Measurements from ENCODE around the gene CDC42BPG.
A peak's percentile ranks its signal among the peaks of the same experiment; 100 is the strongest.
"Not testable (repeated sequence)": the region's sequence is repeated elsewhere in the genome, so short reads cannot be mapped to it uniquely, and the experiment has no call there.

The CDC42BPG gene

GRCh38 chr11:64834723-64835615 lies 9.5 kb downstream of the CDC42BPG start:
- peak; percentile 58 for DNase-seq (ENCODE audit: low spot score)

GRCh38 chr11:64834031-64834722 lies 10.3 kb downstream of the CDC42BPG start:
- DNase-seq (ENCODE audit: low spot score): no peak

GRCh38 chr11:64833509-64833908 lies 10.9 kb downstream of the CDC42BPG start:
- DNase-seq (ENCODE audit: low spot score): no peak

GRCh38 chr11:64833198-64833502 lies 11.3 kb downstream of the CDC42BPG start:
- no peak for DNase-seq (ENCODE audit: low spot score)

GRCh38 chr11:64832467-64833197 lies 11.8 kb downstream of the CDC42BPG start:
- no peak for DNase-seq (ENCODE audit: low spot score)

- no peak for DNase-seq (ENCODE audit: low spot score)
Measured at GRCh38 chr11:64831411-64831891, 13.0 kb downstream of the CDC42BPG start.

GRCh38 chr11:64829536-64830251 lies 14.8 kb downstream of the CDC42BPG start:
- DNase-seq (ENCODE audit: low spot score): no peak

- no peak for DNase-seq (ENCODE audit: low spot score)
Measured at GRCh38 chr11:64827451-64827839, 17.0 kb downstream of the CDC42BPG start.

- no peak for DNase-seq (ENCODE audit: low spot score)
Measured at GRCh38 chr11:64826578-64827450, 17.6 kb downstream of the CDC42BPG start.

GRCh38 chr11:64826062-64826461 lies 18.4 kb downstream of the CDC42BPG start:
- no peak for DNase-seq (ENCODE audit: low spot score)

GRCh38 chr11:64823568-64824119 lies 20.8 kb downstream of the CDC42BPG start:
- DNase-seq (ENCODE audit: low spot score): no peak

- DNase-seq (ENCODE audit: low spot score): no peak
Measured at GRCh38 chr11:64817476-64817875, 27.0 kb downstream of the CDC42BPG start.

GRCh38 chr11:64815433-64815832 lies 29.0 kb downstream of the CDC42BPG start:
- DNase-seq (ENCODE audit: low spot score): not testable (repeated sequence)

GRCh38 chr11:64814712-64815187 lies 29.7 kb downstream of the CDC42BPG start:
- DNase-seq (ENCODE audit: low spot score): no peak

GRCh38 chr11:64813826-64814225 lies 30.6 kb downstream of the CDC42BPG start:
- DNase-seq (ENCODE audit: low spot score): no peak

GRCh38 chr11:64810891-64811272 lies 33.6 kb downstream of the CDC42BPG start:
- DNase-seq (ENCODE audit: low spot score): no peak

- DNase-seq (ENCODE audit: low spot score): peak; percentile 99
Measured at GRCh38 chr11:64810271-64810890, 34.1 kb downstream of the CDC42BPG start, which contains the start of gene MEN1. Gene MEN1 (minus strand): TSS chr11:64810551. CDS start chr11:64810109, 442 bp downstream.

- DNase-seq (ENCODE audit: low spot score): peak; percentile 40
Measured at GRCh38 chr11:64809781-64810241, 34.6 kb downstream of the CDC42BPG start.

GRCh38 chr11:64805481-64805880 lies 39.0 kb downstream of the CDC42BPG start:
- no peak for DNase-seq (ENCODE audit: low spot score)
